MM.1S (cell line): Measurements from ENCODE around the gene FAM81A.

Source experiments
- CTCF ChIP-seq: fragments of 300-600 bp; sonication (generic); IDR thresholded peaks from 2 replicates; pipeline ENCODE4 v1.5.1; 2016; ENCODE audit warnings: antibody characterized with exemption, low read length, mixed read lengths
- EZH2 ChIP-seq: fragments of 300-600 bp; sonication (generic); optimal IDR thresholded peaks from 2 replicates; pipeline ENCODE3; 2017; ENCODE audit warnings: low read depth, mild to moderate bottlenecking, antibody characterized with exemption, low read length, mixed read lengths

GRCh38 chr15:59399465-59400102 is 38.4 kb upstream of the FAM81A start:
- TF ChIP-seq CTCF: no peak
- TF ChIP-seq EZH2: no peak
